ENCODE results near the gene VAV1. TPM values are rescaled to one million over a fixed set of nuclear protein-coding genes. Genes with fewer than 3 reads are reported as not detected.

The VAV1 gene
- total and polyA plus RNA-seq, 10 of the 15 experiments (the other 5 are each of a cell fraction or from before 2014, with no cell fraction given): 1.6 to 76.8 (median 40.7) TPM

GRCh38 chr19:6876748-6877147 is 104.2 kb downstream of the VAV1 start:
- no peaks in the 10 kb centered on the region for H4K20me1 ChIP-seq (ENCODE audit: control insufficient read depth, insufficient read depth)
- H3K9ac ChIP-seq (ENCODE audit: control insufficient read depth, insufficient read depth, low read length): no peak overlapping the region
- H3K9me3 ChIP-seq (replicated peaks; ENCODE audit: control insufficient read depth, insufficient read depth, low read length): no peaks in the 10 kb centered on the region; the same call in 2 of the 3 replicates
- BruUV-seq (replicated peaks): no TSS peak
- RAD21 ChIA-PET (ENCODE audit: unreplicated experiment): no interaction called here
- H3K27ac ChIP-seq (ENCODE audit: control insufficient read depth, insufficient read depth): no peak overlapping the region
- no peak overlapping the region for H3K4me2 ChIP-seq (ENCODE audit: control insufficient read depth, insufficient read depth)
- FAIRE-seq (no peak), ATAC-seq (no peak), DNase-seq (ENCODE audit: low read depth, low spot score) (no peak)
- no peak overlapping the region for H2AFZ ChIP-seq (ENCODE audit: control insufficient read depth, low read depth, low read length)
- no peaks in the 10 kb centered on the region; a peak in 2 of 4 replicates for H3K27me3 ChIP-seq (replicated peaks in 1 of 2; ENCODE audit: control insufficient read depth in 2 of 2, insufficient read depth in 2 of 2, low read length in 1 of 2)
- no peaks in the 10 kb centered on the region for H3K36me3 ChIP-seq (ENCODE audit: control insufficient read depth in 2 of 2, insufficient read depth in 2 of 2, low read length in 1 of 2)
- in situ Hi-C loops (cut with MboI) (no loop called here), intact Hi-C loops (cut with micrococcal nuclease; ENCODE audit: unreplicated experiment) (no loop called here)
- POLR2A ChIA-PET: no interaction called here
- SMC1A ChIA-PET (ENCODE audit: uncharacterized antibody, unreplicated experiment): interaction anchor here (0.8 to 1.6 kb wide), 3 partner anchors 13 to 875 kb away, joined by 3 to 5 read pairs (median 4); no protein-coding TSS in a partner anchor
- H3K4me1 ChIP-seq (ENCODE audit: control insufficient read depth, insufficient read depth, low read length): no peaks in the 10 kb centered on the region
- WGBS (ENCODE audit: insufficient coverage, insufficient replicate concordance, low lambda C conversion rate, missing lambda C conversion rate): 25% methylated on average over 7 of the region's 7 CpGs
- no peaks in the 10 kb centered on the region for H3K79me2 ChIP-seq (ENCODE audit: control insufficient read depth, insufficient read depth, low read length)
- no peak overlapping the region for H3K4me3 ChIP-seq
- CTCF ChIA-PET: interaction anchor here (0.6 to 1.4 kb wide), 3 partner anchors 10 to 705 kb away, joined by 3 to 5 read pairs (median 4); no protein-coding TSS in a partner anchor
- TF ChIP-seq JUND (IDR thresholded peaks at IDR 0.05; ENCODE audit: low read depth, low read length) (no peak), BCLAF1 (IDR thresholded peaks at IDR 0.05) (no peak), RELB (IDR thresholded peaks at IDR 0.05; ENCODE audit: low read depth) (no peak), DPF2 (IDR thresholded peaks at IDR 0.05) (no peak), ZBTB40 (IDR thresholded peaks at IDR 0.05; ENCODE audit: borderline replicate concordance) (no peak), IRF5 (IDR thresholded peaks at IDR 0.05; ENCODE audit: borderline replicate concordance) (no peak), CHD2 (IDR thresholded peaks at IDR 0.05; ENCODE audit: borderline replicate concordance, low read depth, low read length) (no peak), PRDM15 (CRISPR knock-in tag; IDR thresholded peaks at IDR 0.05) (no peak), IKZF1 (conservative IDR thresholded peaks at IDR 0.05) (no peak)

All from GM12878 (cell line).